Measurements from ENCODE around the gene KCNIP4. TPM values are rescaled to one million over a fixed set of nuclear protein-coding genes. Genes with fewer than 3 reads are reported as not detected.

The KCNIP4 gene
- total and polyA plus RNA-seq, 2 of the 4 experiments (the other 2 are of a cell fraction) = not detected

- dilution Hi-C loops (cut with HindIII; ENCODE audit: low sequenced_read_pairs, unreplicated experiment) (no loop called here), in situ Hi-C loops (cut with MboI; ENCODE audit: low sequenced_read_pairs) (no loop called here), intact Hi-C loops (cut with micrococcal nuclease) (no loop called here)
- no peak overlapping the region for H3K4me2 ChIP-seq (ENCODE audit: low read depth, low read length)
- no peaks in the 10 kb centered on the region for H3K9me1 ChIP-seq (ENCODE audit: insufficient read depth, low read length)
- H3K36me3 ChIP-seq (ENCODE audit: control insufficient read depth, insufficient read depth, low read length) = no peaks in the 10 kb centered on the region
- no peak for DNase-seq
- H4K5ac ChIP-seq (ENCODE audit: low read depth, low read length) = no peak overlapping the region
- TF ChIP-seq CEBPB (IDR thresholded peaks at IDR 0.05; ENCODE audit: low read depth, low read length) (no peak), RFX5 (IDR thresholded peaks at IDR 0.05; ENCODE audit: low read depth, low read length) (no peak), ELK1 (IDR thresholded peaks at IDR 0.05; ENCODE audit: borderline replicate concordance, low read depth, low read length) (no peak), MXI1 (IDR thresholded peaks at IDR 0.05; ENCODE audit: borderline replicate concordance, low read depth, low read length) (no peak), SMC3 (IDR thresholded peaks at IDR 0.05; ENCODE audit: low read depth, low read length) (no peak), RAD21 (IDR thresholded peaks at IDR 0.05; ENCODE audit: low read length) (no peak), NFE2L2 (IDR thresholded peaks at IDR 0.05; ENCODE audit: low read depth, low read length) (no peak)
- no peak overlapping the region for H2AFZ ChIP-seq (replicated peaks; ENCODE audit: low read length, poor library complexity)
- BruUV-seq (replicated peaks) = no TSS peak
- no peaks in the 10 kb centered on the region for H3K4me1 ChIP-seq (ENCODE audit: control insufficient read depth, insufficient read depth, low read length)
- no peak overlapping the region for H2AK5ac ChIP-seq (ENCODE audit: low read depth, low read length)
- no peak overlapping the region for H2BK120ac ChIP-seq (ENCODE audit: low read depth, low read length)
- no peak overlapping the region for H3K9ac ChIP-seq (ENCODE audit: low read depth, low read length)
- no peak overlapping the region for H3K14ac ChIP-seq (replicated peaks; ENCODE audit: low read depth, low read length)
- H3K23ac ChIP-seq (ENCODE audit: low read depth, low read length) = no peak overlapping the region
- H3K4ac ChIP-seq (ENCODE audit: low read depth, low read length) = no peak overlapping the region
- H4K20me1 ChIP-seq (ENCODE audit: insufficient read depth, low read length) = no peaks in the 10 kb centered on the region
- no peak overlapping the region for H4K8ac ChIP-seq (ENCODE audit: low read depth in 2 of 2, low read length in 2 of 2)
- no peak overlapping the region for H2BK5ac ChIP-seq (ENCODE audit: low read depth, low read length, poor library complexity, severe bottlenecking)
- H4K91ac ChIP-seq (ENCODE audit: insufficient read depth, low read depth, low read length) = no peak overlapping the region
- H3K18ac ChIP-seq (ENCODE audit: low read depth, low read length) = no peak overlapping the region
- H2AK9ac ChIP-seq (replicated peaks; ENCODE audit: low read depth, low read length, poor library complexity) = no peak overlapping the region
- no CpG with 5 or more reads among the region's 1 CpG for WGBS, 2 experiments (ENCODE audit: extremely low coverage in 2 of 2, insufficient read length in 1 of 2)
- no peak overlapping the region for H3K56ac ChIP-seq (ENCODE audit: extremely low read depth, insufficient read depth, low read length)
- no peaks in the 10 kb centered on the region for H3K79me1 ChIP-seq (ENCODE audit: low read depth in 1 of 2, low read length in 2 of 2)
- no peaks in the 10 kb centered on the region for H3K27me3 ChIP-seq (ENCODE audit: control insufficient read depth, insufficient read depth, low read length)
- no peak for ATAC-seq (ENCODE audit: low read depth)
- CTCF ChIA-PET = no interaction called here
- H3K4me3 ChIP-seq (ENCODE audit: insufficient read depth, low read depth, low read length) = no peak overlapping the region
- H3K9me3 ChIP-seq (ENCODE audit: control insufficient read depth, insufficient read depth, low read length) = no peaks in the 10 kb centered on the region
- no peak overlapping the region for H2BK15ac ChIP-seq (ENCODE audit: low read depth, low read length)
- H3K27ac ChIP-seq (ENCODE audit: insufficient read depth, low read length) = no peak overlapping the region
- POLR2A ChIA-PET (ENCODE audit: unreplicated experiment) = no interaction called here
- H2BK20ac ChIP-seq (ENCODE audit: low read depth, low read length) = no peak overlapping the region
Observed at GRCh38 chr4:21989351-21989750, 40.8 kb upstream of the KCNIP4 start.
